IPS DF 4.7 (cell line): ENCODE results near the gene HNRNPUL1.

ENCODE experiments used
- DNase-seq: peaks from one replicate; pipeline ENCODE4 v3.0.0-alpha.2; 2013; ENCODE audit warnings: low spot score; ENCODE audit errors: extremely low read depth

HNRNPUL1 gene

DNA sequence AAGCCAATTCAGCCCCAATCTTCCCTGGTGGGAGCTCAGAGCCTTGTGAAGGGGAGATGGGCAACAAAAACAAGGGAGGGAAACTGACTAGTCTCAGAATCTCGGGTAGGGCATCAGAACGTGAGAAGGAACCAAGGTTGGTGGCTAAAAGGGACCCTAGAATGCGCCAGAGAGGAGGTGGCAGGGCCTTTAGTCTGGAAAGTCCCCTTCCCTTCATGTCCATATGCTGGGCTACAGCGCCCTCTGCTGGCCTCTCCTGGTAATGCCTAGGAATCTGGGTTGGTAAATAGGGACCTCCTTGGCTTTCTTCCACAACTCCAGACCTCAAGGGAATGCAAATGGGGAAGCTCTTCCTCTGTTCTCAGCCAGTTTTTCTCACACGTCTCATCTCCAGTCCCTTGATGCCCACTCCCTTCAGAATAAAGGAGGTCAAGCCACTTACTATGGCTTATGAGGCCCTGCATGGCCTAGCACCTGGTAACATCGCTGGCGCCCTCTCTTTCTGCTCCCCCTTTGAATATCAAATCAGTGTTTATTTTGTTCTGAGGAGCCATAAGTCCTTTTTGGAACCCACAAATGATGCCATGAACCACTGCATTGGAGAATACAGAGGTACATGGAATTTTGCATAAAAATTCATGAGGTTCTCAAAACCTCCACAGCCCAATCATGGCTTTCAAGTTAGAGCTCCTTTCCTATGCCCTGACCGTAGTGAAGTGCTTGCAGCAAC, 44.4 kb downstream of the HNRNPUL1 start:
- no peak for DNase-seq

DNA sequence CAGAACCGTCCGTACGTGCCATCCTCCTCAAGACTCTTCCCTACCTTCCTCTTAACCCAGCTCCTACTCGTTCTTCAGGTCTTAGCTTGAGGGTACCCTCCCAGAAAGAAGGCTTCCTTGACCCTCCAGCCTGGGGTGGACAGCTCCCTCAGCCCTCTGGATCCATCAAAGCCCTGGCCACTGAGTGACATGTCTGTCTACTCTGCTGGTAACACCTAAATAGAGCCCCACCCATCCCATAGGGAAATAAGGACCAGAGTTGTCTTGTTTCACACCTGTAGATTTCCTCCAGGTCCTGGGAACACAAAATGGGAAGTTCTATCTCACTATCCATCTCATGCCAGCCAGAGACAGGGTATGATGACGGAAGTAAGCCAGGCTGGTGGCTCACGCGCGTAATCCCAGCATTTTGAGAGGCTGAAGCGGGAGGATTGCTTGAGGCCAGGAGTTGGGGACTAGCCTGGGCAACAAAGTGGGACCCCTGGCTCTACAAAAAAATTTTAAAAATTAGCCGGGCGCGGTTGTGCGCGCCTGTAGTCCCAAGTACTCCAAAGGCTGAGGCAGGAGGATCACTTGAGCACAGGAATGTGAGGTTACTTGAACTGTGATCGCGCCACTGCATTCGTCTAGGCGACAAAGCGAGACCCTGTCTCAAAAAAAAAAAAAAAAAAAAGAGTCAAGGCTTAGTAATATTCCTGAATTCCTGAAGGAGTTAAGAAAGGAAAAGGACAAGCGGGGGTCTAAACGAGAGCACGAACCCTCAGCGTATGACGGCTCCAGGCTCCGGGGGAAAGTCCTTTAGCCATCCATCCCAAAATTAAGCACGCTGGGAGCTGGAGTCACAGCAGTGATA, 45.2 kb downstream of the HNRNPUL1 start:
- no peak for DNase-seq

DNA sequence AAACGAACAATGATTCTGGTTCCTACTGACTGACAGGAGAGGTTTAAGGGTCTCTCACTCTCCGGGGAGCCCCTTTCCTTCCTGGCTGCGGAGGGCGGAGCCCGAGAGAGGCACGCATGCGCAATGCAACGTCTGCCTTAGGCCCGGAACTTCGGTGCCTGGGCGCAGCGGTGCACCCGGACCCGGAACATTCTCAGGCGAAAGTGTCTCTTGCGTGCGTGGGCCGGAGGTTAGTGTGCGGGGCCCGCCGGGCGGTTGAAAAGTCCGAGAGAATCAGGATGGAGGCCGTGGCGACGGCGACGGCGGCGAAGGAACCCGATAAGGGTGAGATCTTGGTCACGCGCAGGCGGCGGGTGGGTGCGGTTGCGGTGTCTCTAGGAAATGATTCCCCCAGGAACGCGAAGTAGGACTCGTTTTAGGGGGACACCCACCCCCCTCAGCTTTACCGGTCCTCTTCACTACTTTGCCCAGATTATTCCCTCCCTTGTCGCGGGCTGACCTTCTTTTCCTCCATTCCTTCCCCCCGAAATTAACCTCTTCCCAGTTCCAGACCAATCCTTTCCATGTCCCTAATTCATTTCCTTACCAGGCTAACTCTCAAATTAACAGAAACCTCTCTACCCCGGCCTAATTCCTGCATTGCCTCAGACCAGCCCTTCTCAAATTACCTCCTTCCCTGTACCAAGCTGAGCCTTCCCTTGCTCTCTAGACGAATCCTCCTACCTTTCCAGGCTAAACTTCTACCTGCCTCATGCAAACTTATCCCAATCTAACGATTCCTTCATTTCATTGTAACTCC, 46.1 kb downstream of the HNRNPUL1 start, which contains the start of gene CCDC97:
CCDC97 (plus strand) TSS at position 140 of the 799 bp plus-strand sequence; CDS start at position 279, 139 bp downstream.
- DNase-seq: no peak

DNA sequence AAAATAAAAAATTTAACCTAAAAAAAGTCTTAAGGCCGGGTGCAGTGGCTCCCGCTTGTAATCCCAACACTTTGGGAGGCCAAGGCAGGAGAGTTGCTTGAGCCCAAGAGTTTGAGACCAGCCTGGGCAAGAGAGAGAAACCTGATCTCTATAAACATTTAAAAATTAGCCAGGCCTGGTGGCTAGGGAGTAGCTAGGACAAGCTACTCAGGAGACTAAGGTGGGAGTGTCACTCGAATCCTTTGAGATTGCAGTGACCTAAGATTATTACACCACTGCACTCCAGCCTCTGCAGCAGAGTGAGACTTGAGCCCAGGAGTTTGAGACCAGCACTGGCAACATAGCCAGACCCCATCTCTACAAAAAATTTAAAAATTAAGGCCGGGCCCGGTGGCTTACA, 46.9 kb downstream of the HNRNPUL1 start:
- DNase-seq: no peak

DNA sequence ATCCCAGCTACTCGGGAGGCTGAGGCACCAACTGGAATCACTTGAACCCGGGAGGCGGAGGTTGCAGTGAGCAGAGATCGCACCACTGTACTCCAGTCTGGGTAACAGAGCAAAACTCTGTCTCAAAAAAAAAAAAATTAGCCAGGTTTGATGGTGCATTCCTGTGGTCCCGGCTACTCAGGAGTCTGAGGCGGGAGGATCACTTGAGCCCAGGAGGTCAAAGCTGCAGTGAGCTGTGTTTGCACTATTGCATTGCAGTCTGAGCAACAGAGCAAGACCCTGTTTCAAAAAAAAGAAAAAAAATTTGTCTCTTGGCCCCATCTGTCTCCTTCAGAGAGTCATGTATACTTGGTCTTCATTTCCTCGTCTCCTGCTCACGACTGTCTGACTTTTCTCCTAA, 47.4 kb downstream of the HNRNPUL1 start:
- DNase-seq: no peak

DNA sequence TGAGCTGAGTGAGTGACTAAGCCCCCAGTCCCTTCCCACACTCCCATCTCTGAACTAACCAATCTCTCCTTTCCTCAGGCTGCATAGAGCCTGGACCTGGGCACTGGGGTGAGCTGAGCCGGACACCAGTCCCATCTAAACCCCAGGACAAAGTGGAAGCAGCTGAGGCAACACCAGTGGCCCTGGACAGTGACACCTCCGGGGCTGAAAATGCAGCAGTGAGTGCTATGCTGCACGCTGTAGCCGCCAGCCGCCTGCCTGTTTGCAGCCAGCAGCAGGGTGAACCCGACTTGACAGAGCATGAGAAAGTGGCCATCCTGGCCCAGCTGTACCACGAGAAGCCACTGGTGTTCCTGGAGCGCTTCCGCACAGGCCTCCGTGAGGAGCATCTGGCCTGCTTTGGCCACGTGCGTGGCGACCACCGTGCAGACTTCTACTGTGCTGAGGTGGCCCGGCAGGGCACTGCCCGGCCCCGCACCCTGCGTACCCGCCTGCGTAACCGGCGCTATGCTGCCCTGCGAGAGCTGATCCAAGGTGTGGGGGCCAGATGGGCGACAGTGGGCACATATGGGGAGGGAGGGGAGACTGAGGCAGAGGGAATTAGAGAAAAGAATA, 52.2 kb downstream of the HNRNPUL1 start:
- no peak for DNase-seq

DNA sequence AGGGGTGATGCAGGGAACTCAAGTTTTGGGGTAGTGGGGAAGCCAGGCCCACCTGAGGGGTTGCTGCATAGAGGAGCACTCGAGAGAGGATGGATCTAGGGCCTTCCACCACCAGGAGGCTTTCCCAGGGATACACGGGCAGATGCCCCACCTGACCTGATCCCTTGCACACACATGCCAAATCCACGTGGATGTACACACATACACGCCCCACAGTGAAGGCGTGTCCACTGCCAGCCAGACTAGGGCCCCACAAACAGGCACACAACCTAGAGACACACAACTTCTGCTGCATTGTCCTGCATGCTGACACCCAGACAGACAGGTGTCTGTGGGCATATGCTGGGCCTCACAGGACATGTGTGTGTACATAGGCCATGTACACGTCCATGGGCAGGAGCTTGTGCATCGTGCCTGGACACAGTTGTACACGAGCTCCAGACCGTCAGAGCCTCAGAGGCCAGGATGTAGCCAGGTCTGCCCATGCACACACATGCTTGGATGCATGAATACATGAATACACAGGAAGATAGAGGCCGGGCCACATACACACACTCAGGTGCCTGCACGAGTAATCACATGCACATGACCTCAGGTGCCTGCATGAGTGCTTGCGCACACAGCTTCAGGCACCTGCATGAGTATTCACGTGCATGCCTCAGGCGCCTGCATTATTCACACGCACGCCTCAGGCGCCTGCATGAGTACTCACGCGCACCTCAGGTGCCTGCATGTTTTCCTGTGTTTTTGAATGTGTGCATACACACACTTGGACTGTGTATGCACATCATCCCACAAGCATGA, 54.7 kb downstream of the HNRNPUL1 start:
- no peak for DNase-seq

DNA sequence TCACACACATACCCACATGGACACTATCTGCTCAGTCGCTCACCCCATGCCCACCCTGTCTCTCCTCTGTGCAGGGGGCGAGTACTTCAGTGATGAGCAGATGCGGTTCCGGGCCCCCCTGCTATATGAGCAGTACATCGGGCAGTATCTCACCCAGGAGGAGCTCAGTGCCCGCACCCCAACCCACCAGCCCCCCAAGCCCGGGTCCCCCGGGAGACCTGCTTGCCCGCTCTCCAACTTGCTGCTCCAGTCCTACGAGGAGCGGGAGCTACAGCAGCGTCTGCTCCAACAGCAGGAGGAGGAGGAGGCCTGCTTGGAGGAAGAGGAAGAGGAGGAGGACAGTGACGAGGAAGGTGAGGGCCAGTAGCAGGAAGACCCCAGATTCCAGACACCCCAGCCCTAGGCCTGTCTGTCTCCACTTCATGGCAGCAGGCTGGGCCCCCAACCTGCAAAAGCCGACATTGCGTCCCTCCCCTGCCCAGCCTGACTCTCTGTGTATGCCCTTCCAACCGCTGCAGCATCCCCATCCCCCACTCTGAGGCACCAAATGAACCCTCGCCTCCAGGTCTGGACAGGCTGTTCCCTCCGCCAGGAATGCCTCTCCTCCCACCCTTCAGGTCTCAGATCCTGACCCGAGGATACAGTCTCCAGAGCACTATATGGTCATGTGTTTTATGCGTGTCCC, 55.5 kb downstream of the HNRNPUL1 start:
- DNase-seq: no peak

DNA sequence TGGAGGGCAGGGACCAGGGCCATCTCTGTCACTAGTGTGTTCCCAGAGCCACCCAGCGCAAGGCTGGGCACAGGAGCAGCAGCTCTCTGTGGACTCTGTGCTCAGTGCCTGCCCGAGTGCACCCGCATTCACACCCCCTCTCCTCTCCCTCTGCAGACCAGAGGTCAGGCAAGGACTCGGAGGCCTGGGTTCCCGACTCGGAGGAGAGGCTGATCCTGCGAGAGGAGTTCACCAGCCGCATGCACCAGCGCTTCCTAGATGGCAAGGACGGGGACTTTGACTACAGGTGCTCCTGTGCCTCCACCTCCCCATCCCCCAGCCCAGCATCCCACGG, 56.0 kb downstream of the HNRNPUL1 start:
- no peak for DNase-seq

DNA sequence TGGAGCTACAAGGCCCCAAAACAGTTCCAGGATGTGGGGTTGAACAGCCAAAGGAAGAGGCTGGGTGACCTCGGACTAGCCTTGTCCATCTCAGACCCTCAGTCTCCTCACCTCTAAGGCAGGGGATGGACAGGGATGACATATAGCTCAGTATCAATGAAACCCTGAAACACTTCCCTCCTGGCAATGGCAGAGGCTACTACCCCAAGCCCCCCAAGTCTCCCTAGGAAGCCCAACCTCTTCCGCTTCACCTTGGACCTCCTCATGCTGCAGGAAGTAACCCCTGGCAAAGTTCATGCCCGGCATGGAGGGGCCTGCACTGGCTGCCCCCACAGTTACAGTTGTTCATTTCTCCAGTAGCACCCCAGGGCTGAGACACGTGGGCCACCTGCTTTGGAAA, 56.4 kb downstream of the HNRNPUL1 start:
- DNase-seq: no peak

DNA sequence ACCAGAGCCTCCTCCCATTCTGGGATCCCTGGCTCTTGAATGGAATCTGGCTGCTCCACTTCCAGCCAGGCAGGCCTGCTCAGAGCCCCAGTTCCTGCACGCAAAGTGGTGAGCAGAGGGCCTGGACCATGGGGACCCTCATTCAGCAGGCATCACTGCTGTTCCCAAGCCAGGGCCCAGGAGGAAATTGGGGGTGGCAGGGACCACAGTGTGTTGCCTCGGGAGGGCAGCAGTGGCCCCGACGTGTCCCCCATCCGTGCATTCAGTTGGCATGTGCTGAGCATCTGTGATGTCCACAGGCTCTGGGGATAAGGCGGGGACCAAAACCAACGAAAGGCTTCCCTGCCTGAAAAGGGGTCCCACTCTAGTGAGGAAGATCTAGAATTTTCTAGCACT, 57.0 kb downstream of the HNRNPUL1 start:
- no peak for DNase-seq

DNA sequence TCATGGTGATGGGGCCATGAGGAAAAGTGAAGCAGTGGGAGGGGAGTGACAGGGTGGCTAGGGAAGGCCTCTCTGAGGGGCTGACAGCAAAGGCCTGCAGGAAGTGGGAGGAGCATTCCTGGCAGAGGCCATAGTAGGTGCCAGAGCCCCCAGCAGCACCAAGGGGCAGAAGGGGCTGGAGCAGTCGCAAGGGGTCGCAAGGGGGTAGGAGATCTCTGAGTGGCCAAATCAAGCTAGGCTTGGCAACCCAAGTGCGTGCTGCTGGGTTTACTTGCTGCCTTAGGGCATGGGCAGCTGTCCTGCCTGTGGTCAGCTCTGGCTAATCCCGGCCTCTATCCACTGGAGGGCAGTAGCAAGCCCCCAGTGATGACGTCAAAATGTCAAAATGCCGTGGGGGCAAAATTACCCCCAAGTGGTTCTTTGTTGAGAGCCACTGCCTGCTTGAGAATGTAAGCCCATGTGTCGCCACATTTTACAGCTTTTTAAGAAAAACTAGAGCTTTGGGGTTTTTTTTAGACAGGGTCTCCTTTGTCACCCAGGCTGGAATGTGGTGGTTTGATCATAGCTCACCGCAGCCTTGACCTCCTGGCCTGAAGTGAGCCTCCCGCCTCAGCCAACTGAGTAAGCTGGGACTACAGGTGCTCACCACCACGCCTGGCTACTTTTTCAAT, 57.6 kb downstream of the HNRNPUL1 start:
- no peak for DNase-seq

DNA sequence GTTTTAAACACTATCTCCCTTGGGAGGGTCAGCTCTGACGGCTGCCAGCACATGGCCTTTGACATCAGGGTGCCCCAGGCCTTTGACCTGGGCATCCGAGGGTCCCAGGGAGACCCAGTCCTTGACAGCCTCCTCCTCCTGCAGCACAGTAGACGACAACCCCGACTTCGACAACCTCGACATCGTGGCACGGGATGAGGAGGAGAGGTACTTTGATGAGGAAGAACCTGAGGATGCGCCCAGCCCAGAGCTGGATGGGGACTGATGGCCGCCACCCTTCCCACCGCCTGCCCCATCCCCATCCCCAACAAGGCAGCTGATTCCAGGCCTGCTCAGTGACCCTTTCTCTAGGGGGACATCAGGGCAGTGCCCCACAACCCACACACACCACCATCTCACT, 58.3 kb downstream of the HNRNPUL1 start:
- DNase-seq: no peak

DNA sequence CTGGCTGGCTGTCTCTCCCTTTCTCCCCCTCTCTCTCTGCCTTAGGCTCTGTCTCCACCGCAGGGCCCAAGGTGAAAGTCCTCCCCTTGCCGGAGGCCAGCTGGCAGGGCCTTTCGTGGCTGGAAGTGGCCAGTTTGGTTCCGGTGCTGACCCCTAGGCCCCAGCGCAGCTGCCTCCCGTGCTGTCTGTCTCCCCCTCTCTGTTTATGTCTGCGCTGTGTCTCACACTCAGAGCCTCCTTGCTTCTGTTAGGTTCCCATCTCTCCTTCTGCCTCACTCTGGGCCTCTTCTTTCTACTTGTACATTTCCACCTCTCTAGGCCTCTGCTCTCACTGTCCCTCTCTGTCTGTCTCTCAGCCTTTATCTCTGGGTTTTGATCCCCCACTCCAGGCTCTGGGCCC, 58.9 kb downstream of the HNRNPUL1 start:
- DNase-seq: no peak

DNA sequence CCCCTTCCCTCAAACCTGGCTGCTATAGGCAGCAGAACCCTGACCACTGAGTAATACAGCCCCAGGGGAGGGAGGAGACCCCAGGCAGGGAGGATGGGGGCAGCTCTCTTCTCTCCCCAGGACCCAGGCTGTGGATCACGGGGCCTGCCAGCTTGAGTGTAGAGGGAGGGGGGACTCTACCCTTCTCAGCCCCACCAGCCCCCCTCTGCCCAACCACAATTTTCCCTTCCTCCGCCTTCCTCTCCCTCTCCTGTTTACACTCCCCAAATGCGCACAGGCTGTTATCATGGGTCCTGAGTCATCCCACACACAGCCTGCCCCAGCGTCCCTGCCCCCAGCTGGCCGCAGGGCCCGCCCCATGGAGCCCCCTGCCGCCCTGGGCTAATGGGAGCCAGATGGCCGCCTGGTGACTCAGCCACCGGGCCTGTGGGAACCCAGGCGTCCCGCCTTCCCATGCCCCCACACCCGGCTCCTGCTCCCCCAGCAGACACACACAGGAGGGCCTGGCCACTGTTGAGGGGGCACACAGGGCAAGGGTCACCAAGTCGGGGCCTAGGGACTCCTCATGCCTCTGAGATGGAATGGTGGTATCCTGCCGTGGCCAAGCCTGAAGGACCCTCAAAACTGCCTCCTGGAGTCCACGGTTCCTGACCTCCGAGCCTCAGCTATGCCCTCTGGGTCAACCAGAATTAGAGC, 59.4 kb downstream of the HNRNPUL1 start:
- DNase-seq: no peak

DNA sequence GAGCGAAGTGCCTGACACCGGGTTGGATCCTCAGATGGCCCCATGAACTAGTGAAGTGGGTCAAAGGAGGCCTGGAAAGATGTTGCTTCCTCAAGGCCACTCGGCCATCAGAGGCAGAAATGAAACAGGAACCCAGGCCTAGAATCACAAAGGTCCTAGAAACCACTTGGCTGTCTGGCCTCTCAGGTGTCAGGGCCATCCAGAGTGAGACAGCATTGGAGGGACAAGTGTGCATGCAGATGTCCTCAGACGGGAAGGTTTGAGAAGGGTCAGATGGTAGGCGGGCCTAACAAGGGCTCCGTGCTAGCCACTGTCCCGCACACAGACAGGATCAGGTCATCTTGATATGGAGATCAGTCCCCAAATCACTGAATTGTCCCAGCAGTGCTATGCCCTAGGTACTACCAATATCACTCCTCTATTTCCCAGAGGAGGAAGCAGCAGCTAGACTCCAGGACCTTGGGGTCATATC, 60.1 kb downstream of the HNRNPUL1 start:
- no peak for DNase-seq

DNA sequence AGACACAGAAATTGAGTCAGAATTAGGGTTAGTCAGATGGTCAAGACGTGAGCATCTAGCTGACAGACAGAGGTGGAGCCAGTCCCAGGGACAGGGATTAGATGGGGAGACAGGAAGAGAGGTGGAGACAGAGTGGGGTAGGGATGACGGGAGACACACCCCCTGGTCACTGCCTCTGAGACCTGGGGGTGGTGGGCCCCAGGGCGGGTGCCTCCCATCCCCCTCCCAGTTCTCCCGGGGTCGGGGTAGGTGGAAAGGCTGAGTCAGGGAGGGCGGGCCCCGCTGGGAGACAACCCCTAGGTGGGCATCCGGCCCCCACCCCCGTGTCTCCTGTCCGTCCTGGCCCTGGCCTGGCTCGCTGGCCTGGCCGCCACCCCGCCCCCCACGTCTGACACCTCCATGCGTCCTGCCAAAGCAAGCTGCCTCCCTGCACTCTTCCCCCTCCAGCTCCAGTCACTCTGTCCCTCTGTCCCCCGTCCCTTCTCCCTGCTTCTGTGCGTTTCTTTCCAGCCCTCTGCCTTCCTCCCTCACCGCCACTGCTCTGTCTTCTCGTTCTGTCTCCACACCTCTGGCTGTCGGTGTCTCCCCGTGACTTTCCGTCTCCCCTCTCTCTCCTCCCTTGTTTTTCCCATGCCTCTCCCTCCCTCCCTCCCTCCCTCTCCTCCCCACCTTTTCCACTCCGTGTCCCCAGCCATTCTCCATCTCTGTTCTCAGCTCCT, 60.9 kb downstream of the HNRNPUL1 start:
- DNase-seq: no peak

DNA sequence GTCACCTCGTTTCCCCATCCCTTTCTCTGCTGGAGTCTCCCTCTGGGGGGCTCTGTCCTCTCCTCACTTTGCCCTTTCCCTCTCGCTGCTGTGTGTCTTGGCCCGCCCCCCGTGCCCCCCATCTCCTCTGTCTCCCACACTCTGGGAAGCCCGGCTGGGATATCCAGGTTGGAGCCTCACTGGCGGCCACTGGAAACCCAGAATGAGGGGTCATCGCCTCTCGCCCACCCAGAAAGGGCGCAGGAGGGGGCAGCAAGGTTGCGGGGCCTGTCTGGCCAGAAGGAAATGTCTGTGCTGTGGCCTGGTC, 61.4 kb downstream of the HNRNPUL1 start:
- no peak for DNase-seq
